H1 (cell line): ENCODE measurements around the gene CCDC89.

Experiments
- CBX8 ChIP-seq: fragments of 300-800, 300-1000 bp; sonication (generic); IDR thresholded peaks from 2 replicates; pipeline ENCODE4 v1.7.1; 2016; ENCODE audit warnings: low read depth, low read length, borderline replicate concordance
- CREB1 ChIP-seq: IDR thresholded peaks from 2 replicates; pipeline ENCODE4 v1.6.1; 2012; ENCODE audit warnings: inconsistent platforms
- HDAC6 ChIP-seq: IDR thresholded peaks from one replicate; pipeline ENCODE4 v1.7.1; 2012; ENCODE audit warnings: low read depth, mild to moderate bottlenecking, inconsistent platforms, low read length, moderate library complexity
- MAFK ChIP-seq: IDR thresholded peaks from 2 replicates; pipeline ENCODE4 v1.6.1; 2012; ENCODE audit warnings: low read depth, mild to moderate bottlenecking, improper control_type of control experiment, low read length
- POLR2A ChIP-seq, 2 experiments: IDR thresholded peaks; 1 replicate in 1 of 2; 2 replicates in 1 of 2; pipeline ENCODE4 v1.6.1; 2011; ENCODE audit warnings: low read depth in 2 of 2, low read length in 2 of 2, mild to moderate bottlenecking in 2 of 2; ENCODE audit errors: control extremely low read depth in 1 of 2
- POLR2AphosphoS5 ChIP-seq: IDR thresholded peaks from 2 replicates; pipeline ENCODE4 v1.6.1; 2011; ENCODE audit warnings: low read depth, low read length
- RFX5 ChIP-seq: IDR thresholded peaks from 2 replicates; pipeline ENCODE4 v1.6.1; 2011; ENCODE audit warnings: low read depth, low read length, improper control_type of control experiment, borderline replicate concordance
- SP1 ChIP-seq: IDR thresholded peaks from 2 replicates; pipeline ENCODE4 v1.6.1; 2011; ENCODE audit warnings: low read depth, low read length
- TCF12 ChIP-seq: IDR thresholded peaks from 2 replicates; pipeline ENCODE4 v1.6.1; 2011; ENCODE audit warnings: low read depth, mild to moderate bottlenecking, low read length
- TF ChIP-seq, protein P1 (sequence below), 3 experiments: IDR thresholded peaks; 1 replicate in 2 of 3; 2 replicates in 1 of 3; pipeline versions ENCODE4 v1.5.1 to v1.6.1; 2011; ENCODE audit warnings: low read length in 3 of 3, mild to moderate bottlenecking in 3 of 3, inconsistent platforms in 2 of 3, low read depth in 1 of 3, moderate library complexity in 1 of 3; ENCODE audit not compliant: insufficient read depth in 1 of 3; ENCODE audit errors: control extremely low read depth in 1 of 3
- TF ChIP-seq, protein P2 (sequence below): IDR thresholded peaks from 2 replicates; pipeline ENCODE4 v1.6.1; 2012; ENCODE audit warnings: inconsistent platforms
- TF ChIP-seq, protein P3 (sequence below): IDR thresholded peaks from 2 replicates; pipeline ENCODE4 v1.6.1; 2011; ENCODE audit warnings: low read length, improper control_type of control experiment
- TF ChIP-seq, protein P4 (sequence below): IDR thresholded peaks from 2 replicates; pipeline ENCODE4 v1.6.1; 2012; ENCODE audit warnings: inconsistent platforms

DNA sequence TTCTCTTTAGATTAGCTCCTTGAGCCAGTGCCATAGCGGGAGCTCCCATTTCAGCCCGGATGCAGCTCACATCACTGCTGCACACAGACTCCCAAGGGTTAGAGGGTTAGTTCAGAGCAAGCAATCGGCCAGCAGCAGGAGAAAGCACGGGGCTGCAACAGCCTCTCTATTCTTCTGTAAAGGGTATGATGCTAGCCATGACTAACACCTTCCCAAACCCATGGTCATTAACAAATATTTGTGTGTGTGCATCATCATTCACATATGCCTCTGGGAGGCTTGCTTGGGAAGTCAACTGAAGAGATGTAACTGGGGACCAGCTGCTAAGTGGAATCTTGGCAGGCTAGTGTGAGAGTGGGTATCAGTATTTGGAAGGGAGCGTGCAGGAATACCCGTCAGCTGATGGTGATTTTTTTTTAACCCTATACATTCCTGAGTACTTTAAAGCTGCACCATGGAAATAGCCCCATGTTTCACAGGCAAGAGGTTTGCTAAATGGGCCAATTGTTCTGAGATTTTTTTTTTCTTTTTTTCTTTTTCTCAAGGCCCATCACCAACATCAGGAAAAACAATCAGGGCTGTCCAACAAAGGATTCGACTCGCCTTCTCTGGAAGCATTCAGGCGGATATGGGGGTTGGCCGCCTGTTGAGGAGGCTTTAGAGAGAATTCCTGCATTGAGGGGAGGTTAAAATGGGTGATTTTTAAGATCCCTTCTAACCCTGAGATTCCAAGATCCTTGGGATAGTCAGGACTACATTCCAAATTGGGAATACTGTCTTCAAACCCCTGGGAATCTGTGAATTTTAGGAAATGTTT is 33.2 kb upstream of the CCDC89 start:
- TF ChIP-seq RFX5 (no peak), POLR2AphosphoS5 (no peak), HDAC6 (no peak), POLR2A (IDR thresholded peaks at IDR 0.05; ENCODE audit: control extremely low read depth in 1 of 2, low read depth in 2 of 2, low read length in 2 of 2) (peak; percentile 22 to 40; a peak in 2 of 3 replicates), SP1 (no peak), MAFK (no peak), CBX8 (no peak), CREB1 (no peak), TCF12 (no peak)
- TF ChIP-seq, protein P1, sequence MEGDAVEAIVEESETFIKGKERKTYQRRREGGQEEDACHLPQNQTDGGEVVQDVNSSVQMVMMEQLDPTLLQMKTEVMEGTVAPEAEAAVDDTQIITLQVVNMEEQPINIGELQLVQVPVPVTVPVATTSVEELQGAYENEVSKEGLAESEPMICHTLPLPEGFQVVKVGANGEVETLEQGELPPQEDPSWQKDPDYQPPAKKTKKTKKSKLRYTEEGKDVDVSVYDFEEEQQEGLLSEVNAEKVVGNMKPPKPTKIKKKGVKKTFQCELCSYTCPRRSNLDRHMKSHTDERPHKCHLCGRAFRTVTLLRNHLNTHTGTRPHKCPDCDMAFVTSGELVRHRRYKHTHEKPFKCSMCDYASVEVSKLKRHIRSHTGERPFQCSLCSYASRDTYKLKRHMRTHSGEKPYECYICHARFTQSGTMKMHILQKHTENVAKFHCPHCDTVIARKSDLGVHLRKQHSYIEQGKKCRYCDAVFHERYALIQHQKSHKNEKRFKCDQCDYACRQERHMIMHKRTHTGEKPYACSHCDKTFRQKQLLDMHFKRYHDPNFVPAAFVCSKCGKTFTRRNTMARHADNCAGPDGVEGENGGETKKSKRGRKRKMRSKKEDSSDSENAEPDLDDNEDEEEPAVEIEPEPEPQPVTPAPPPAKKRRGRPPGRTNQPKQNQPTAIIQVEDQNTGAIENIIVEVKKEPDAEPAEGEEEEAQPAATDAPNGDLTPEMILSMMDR (IDR thresholded peaks at IDR 0.05; ENCODE audit: control extremely low read depth in 1 of 3, insufficient read depth in 1 of 3, low read depth in 1 of 3, low read length in 3 of 3): no peak
- TF ChIP-seq, protein P2, sequence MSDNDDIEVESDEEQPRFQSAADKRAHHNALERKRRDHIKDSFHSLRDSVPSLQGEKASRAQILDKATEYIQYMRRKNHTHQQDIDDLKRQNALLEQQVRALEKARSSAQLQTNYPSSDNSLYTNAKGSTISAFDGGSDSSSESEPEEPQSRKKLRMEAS: no peak
- TF ChIP-seq, protein P3, sequence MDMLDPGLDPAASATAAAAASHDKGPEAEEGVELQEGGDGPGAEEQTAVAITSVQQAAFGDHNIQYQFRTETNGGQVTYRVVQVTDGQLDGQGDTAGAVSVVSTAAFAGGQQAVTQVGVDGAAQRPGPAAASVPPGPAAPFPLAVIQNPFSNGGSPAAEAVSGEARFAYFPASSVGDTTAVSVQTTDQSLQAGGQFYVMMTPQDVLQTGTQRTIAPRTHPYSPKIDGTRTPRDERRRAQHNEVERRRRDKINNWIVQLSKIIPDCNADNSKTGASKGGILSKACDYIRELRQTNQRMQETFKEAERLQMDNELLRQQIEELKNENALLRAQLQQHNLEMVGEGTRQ: no peak
- TF ChIP-seq, protein P4, sequence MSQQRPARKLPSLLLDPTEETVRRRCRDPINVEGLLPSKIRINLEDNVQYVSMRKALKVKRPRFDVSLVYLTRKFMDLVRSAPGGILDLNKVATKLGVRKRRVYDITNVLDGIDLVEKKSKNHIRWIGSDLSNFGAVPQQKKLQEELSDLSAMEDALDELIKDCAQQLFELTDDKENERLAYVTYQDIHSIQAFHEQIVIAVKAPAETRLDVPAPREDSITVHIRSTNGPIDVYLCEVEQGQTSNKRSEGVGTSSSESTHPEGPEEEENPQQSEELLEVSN: no peak
